ENCODE results near the gene PDGFB.

PDGFB gene

GRCh38 chr22:39240831-39241793 is 3.7 kb downstream of the PDGFB start:
- DNase-seq (ENCODE audit: low spot score), result no peak
- TF ChIP-seq CTCF (IDR thresholded peaks at IDR 0.05), result no peak
- Histone ChIP-seq H3K27ac (peak overlapping the region in 1 of 2 donors; percentile 70), H3K4me3 (peak overlapping the region; percentile 75)

- TF ChIP-seq CTCF (IDR thresholded peaks at IDR 0.05), result no peak
- Histone ChIP-seq H3K27ac (peak overlapping the region in 1 of 2 donors; percentile 70), H3K4me3 (no peak overlapping the region)
- no peak for DNase-seq (ENCODE audit: low spot score)
Measured at GRCh38 chr22:39239561-39240423, 5.0 kb downstream of the PDGFB start.

DNA sequence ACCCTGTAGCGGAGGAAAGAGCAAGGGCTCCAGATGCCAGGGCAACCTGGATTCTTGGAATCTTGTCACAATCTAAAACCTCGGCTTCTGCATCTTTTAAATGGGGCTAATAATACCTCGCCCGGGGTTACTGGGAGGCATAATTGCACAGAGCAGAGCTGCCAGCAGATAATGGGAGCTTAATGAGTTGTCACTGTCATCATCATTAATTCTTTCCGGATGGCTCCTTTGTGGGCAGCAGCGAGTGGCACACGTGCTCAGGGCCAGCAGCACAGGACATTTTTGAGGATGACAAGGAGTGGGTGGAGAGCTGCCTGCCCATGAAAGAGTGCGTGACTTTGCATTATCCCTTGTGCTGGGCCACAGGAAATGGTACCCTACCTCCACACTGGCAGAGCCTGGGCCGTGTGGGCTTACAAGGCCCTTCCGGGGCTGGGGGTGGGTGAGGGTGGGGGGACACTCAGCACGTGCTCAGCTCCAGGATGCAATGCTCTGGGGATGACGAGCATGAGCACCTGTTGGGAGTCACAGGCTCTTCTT is 5.7 kb downstream of the PDGFB start:
- no peak for TF ChIP-seq CTCF (IDR thresholded peaks at IDR 0.05)
- DNase-seq (ENCODE audit: low spot score), result no peak
- Histone ChIP-seq H3K27ac (peak overlapping the region in 1 of 2 donors; percentile 70), H3K4me3 (no peak overlapping the region)

- no peak overlapping the region for H3K4me3 ChIP-seq
- TF ChIP-seq CTCF (IDR thresholded peaks at IDR 0.05), result no peak
- H3K27ac ChIP-seq, result peak overlapping the region in 1 of 2 donors; percentile 45
- no peak for DNase-seq (ENCODE audit: low spot score)
Measured at GRCh38 chr22:39238561-39238960, 6.2 kb downstream of the PDGFB start.

- H3K4me3 ChIP-seq, result no peak overlapping the region
- no peak for TF ChIP-seq CTCF (IDR thresholded peaks at IDR 0.05)
Measured at GRCh38 chr22:39238101-39238466, 6.7 kb downstream of the PDGFB start.

DNA sequence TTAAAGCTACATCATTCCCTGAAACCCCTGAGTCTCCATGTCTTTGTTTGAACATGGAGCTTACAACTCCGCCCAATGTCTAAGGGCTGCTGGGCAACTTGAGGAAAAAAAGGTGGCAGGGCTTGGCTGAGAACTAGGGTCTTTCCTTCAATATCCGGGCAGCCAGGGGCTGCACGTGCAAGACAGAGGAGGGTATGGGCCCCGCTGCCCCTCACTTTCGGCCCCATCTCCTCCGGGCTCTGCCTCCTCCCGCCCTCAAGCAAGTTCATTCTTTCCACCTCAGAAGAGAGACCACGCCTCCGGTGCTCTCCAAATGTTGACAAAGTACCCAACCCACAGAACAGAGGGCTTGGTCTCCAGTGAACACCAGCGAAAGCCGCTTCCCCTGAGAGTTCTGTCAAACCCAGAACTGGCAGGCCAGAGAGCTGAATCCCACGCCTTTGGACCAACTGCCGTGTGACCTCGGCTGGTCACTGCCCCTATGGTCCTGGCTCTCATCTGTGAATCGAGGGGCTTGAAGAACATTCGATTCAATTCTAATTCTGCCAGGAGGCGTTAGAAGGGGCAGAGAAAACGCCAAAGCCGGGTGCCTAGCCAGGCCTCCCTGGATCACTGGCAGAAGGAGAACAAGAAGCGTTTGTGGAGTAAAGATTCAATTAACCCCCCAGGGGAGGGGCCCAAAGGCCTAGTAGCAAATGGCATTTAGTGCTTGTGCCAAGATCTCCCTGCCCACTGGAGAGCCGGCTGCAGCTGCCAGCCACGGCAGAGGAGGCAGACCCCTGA is 7.3 kb downstream of the PDGFB start:
- no peak overlapping the region for H3K4me3 ChIP-seq
- DNase-seq (ENCODE audit: low spot score), result no peak
- no peak for TF ChIP-seq CTCF (IDR thresholded peaks at IDR 0.05)
- H3K27ac ChIP-seq, result peak overlapping the region in 1 of 2 donors; percentile 45

More at GRCh38 chr22:39238101-39238466, 6.7 kb downstream of the PDGFB start:
- no peak for DNase-seq (ENCODE audit: low spot score)
- H3K27ac ChIP-seq, result peak overlapping the region in 1 of 2 donors; percentile 45

Data from coronary artery (tissue), 2 donors.